ENCODE measurements around the gene ZNF775.

GRCh38 chr7:150402671-150403321 is 23.7 kb downstream of the ZNF775 start:
- TF ChIP-seq POLR2A (IDR thresholded peaks at IDR 0.05; ENCODE audit: low read length) (no peak), GATA1 (IDR thresholded peaks at IDR 0.05; ENCODE audit: low read depth, low read length) (no peak)
